22Rv1 (cell line): ENCODE data around the gene C5AR2.

Experiments used
- H3K27ac ChIP-seq: fragments of 450-650 bp; 2 replicates; pipeline ENCODE4 v1.5.1; 2017
- ZFX ChIP-seq: fragments of 450-650 bp; IDR thresholded peaks from 2 replicates; pipeline ENCODE4 v1.6.1; 2017; ENCODE audit warnings: antibody characterized with exemption, borderline replicate concordance
- TF ChIP-seq, protein P1 (sequence below): fragments of 450-650 bp; IDR thresholded peaks from 2 replicates; pipeline ENCODE4 v1.5.1; 2017; ENCODE audit warnings: mild to moderate bottlenecking

The C5AR2 gene

GRCh38 chr19:47351548-47351947 lies 19.6 kb downstream of the C5AR2 start:
- TF ChIP-seq ZFX: no peak
- TF ChIP-seq, protein P1, sequence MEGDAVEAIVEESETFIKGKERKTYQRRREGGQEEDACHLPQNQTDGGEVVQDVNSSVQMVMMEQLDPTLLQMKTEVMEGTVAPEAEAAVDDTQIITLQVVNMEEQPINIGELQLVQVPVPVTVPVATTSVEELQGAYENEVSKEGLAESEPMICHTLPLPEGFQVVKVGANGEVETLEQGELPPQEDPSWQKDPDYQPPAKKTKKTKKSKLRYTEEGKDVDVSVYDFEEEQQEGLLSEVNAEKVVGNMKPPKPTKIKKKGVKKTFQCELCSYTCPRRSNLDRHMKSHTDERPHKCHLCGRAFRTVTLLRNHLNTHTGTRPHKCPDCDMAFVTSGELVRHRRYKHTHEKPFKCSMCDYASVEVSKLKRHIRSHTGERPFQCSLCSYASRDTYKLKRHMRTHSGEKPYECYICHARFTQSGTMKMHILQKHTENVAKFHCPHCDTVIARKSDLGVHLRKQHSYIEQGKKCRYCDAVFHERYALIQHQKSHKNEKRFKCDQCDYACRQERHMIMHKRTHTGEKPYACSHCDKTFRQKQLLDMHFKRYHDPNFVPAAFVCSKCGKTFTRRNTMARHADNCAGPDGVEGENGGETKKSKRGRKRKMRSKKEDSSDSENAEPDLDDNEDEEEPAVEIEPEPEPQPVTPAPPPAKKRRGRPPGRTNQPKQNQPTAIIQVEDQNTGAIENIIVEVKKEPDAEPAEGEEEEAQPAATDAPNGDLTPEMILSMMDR: no peak
- 0 out of 2 replicates have a peak overlapping the region, but pooled peaks have one; percentile 29 for H3K27ac ChIP-seq

- TF ChIP-seq, protein P1: no peak
- TF ChIP-seq ZFX: no peak
- H3K27ac ChIP-seq: 0 out of 2 replicates have a peak overlapping the region, but pooled peaks have one; percentile 29
Observed at GRCh38 chr19:47352095-47352494, 20.1 kb downstream of the C5AR2 start.

DNA sequence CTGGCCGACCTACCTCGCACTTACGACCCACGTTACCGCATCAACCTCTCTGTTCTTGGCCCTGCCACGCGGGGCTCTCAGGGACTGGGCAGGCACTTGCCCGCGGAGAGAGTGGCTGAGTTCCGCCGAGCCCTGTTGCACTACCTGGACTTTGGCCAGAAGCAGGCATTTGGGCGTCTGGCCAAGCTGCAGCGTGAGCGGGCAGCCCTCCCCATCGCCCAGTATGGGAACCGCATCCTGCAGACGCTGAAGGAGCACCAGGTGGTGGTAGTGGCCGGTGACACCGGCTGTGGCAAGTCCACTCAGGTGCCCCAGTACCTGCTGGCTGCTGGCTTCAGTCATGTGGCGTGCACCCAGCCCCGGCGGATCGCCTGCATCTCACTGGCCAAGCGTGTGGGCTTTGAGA lies 21.3 kb downstream of the C5AR2 start:
- TF ChIP-seq, protein P1: no peak
- no peak for TF ChIP-seq ZFX
- H3K27ac ChIP-seq: no peak overlapping the region

GRCh38 chr19:47356900-47357299 lies 24.9 kb downstream of the C5AR2 start:
- no peak overlapping the region for H3K27ac ChIP-seq
- no peak for TF ChIP-seq ZFX
- TF ChIP-seq, protein P1: no peak

GRCh38 chr19:47357788-47358680 lies 26.1 kb downstream of the C5AR2 start:
- no peak overlapping the region for H3K27ac ChIP-seq
- TF ChIP-seq, protein P1: peak; percentile 32
- TF ChIP-seq ZFX: no peak

DNA sequence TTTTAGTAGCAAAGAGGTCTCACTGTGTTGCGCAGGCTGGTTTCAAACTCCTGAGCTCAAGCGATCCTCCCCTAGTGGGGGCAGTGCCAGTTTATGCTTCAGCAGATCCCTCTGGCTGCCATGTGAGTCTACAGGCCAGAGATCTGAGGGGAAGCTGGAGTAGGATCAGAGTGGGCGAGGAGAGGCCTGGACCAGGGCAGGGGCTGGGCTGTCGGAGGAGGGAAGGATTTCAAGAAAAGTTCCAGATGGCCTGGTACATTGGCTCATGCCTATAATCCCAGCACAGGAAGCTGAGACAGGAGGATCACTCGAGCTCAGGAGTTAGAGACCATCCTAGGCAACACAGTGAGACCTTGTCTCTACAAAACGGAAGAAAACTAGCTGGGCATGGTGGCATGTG lies 27.0 kb downstream of the C5AR2 start:
- TF ChIP-seq ZFX: no peak
- TF ChIP-seq, protein P1: no peak
- no peak overlapping the region for H3K27ac ChIP-seq

DNA sequence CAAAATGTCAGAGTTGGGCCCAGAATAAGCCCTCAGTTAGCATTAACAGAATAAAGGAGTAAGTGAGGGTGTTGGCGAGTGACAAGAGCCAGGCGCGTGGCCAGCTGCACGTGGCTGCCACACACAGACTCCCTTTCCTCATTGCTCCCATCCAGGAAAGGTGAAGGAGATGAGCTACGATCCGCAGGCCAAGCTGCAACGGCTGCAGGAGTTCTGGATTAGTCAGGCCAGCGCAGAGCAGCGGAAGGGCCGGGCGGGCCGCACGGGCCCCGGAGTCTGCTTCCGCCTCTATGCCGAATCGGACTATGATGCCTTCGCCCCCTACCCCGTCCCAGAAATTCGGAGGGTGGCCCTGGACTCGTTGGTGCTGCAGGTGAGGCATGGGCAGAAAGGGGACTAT lies 30.3 kb downstream of the C5AR2 start:
- TF ChIP-seq, protein P1: no peak
- no peak for TF ChIP-seq ZFX
- H3K27ac ChIP-seq: no peak overlapping the region
